Uterus (tissue), 4 donors: ENCODE data around the gene TUBB4A. TPM values are rescaled to one million over a fixed set of nuclear protein-coding genes. Genes with fewer than 3 reads are reported as not detected.
A peak's percentile ranks its signal among the peaks of the same experiment; 100 is the strongest.
"Not testable (repeated sequence)": the region's sequence is repeated elsewhere in the genome, so short reads cannot be mapped to it uniquely, and the experiment has no call there.

Source experiments
- DNase-seq, 2 donors: peaks; one replicate each; pipeline ENCODE4 v3.0.0-alpha.2; 2019 to 2020
- H3K27ac ChIP-seq, 2 donors: fragments of 200-600 bp; sonication (generic); 1 replicate in 1 of 2; 2 replicates in 1 of 2; pipeline ENCODE4 v1.5.1; 2016 to 2018
- H3K27me3 ChIP-seq, 2 donors: fragments of 200-600 bp; sonication (generic); one replicate each; pipeline ENCODE4 v1.5.1; 2018 to 2019; ENCODE audit warnings: control low read depth in 1 of 2
- H3K36me3 ChIP-seq, 2 donors: fragments of 200-600 bp; sonication (generic); one replicate each; pipeline ENCODE4 v1.5.1; 2019; ENCODE audit warnings: control low read depth in 1 of 2
- H3K4me1 ChIP-seq, 2 donors: fragments of 200-600 bp; sonication (generic); one replicate each; pipeline ENCODE4 v1.5.1; 2018 to 2019; ENCODE audit warnings: control low read depth in 1 of 2
- H3K4me3 ChIP-seq, 2 donors: fragments of 200-600 bp; sonication (generic); 1 replicate in 1 of 2; 2 replicates in 1 of 2; pipeline ENCODE4 v1.5.1; 2018 to 2019; ENCODE audit warnings: mild to moderate bottlenecking in 1 of 2
- H3K9me3 ChIP-seq, 2 donors: fragments of 200-600 bp; sonication (generic); one replicate each; pipeline ENCODE4 v1.5.1; 2019; ENCODE audit warnings: control low read depth in 1 of 2
- CTCF ChIP-seq, 4 experiments: fragments of 200-600 bp in 2 of 4; fragments of 450-650 bp in 2 of 4; sonication (generic) in 2 of 4; IDR thresholded peaks; one replicate each; pipeline ENCODE4 v1.5.1; 2016 to 2019; ENCODE audit warnings: antibody characterized with exemption in 4 of 4, mild to moderate bottlenecking in 2 of 4, moderate library complexity in 1 of 4
- POLR2A ChIP-seq, 2 donors: fragments of 450-650 bp; IDR thresholded peaks; one replicate each; pipeline ENCODE4 v1.6.1; 2016; ENCODE audit warnings: antibody characterized with exemption in 2 of 2, mild to moderate bottlenecking in 1 of 2, moderate library complexity in 1 of 2
- intact Hi-C: fragments of 100-400 bp; cut with DNase I; formaldehyde crosslinking; loops from one replicate; pipeline ENCODE4 v1.15.1; 2023; ENCODE audit warnings: low total_unique reads
- total RNA-seq, 4 donors: library from RNA; depleted of rRNA in 3 of 4; stranded (reverse); fragments of >200 nt in 3 of 4; gene quantifications; one replicate each; pipeline versions ENCODE4 v1.1.0 to v1.2.4, GENCODE V29; 2014 to 2023
- donor health status: DM: yes; HTN: yes; CAD: no.

The TUBB4A gene
- total RNA-seq: 1 to 10 TPM in 2 of 4 donors, not detected in 2; 2.3 to 4.4 TPM

GRCh38 chr19:6501740-6502648 is at the start of gene TUBB4A:
TUBB4A (minus strand) TSS chr19:6502309; CDS start chr19:6502212, 97 bp downstream.
- H3K4me3 ChIP-seq: peak within 1 kb of the TSS in 1 of 2 donors; percentile 13
- H3K36me3 ChIP-seq: no peaks in the 10 kb centered on the region
- TF ChIP-seq CTCF (IDR thresholded peaks at IDR 0.05) (no peak), POLR2A (IDR thresholded peaks at IDR 0.05) (no peak)
- no peak for DNase-seq
- no peaks in the 10 kb centered on the region for H3K9me3 ChIP-seq
- peaks cover 0 to 10% of the 10 kb centered on the region in 2 donors for H3K4me1 ChIP-seq
- intact Hi-C loops: no loop called here
- H3K27me3 ChIP-seq: peaks cover 5 to 9% of the 10 kb centered on the region in 2 donors
- H3K27ac ChIP-seq: no peak within 1 kb of the TSS

GRCh38 chr19:6551091-6551490 is 49.0 kb upstream of the TUBB4A start:
- H3K4me1 ChIP-seq: no peaks in the 10 kb centered on the region
- DNase-seq: no peak
- intact Hi-C loops: no loop called here
- no peak overlapping the region for H3K27ac ChIP-seq
- no peaks in the 10 kb centered on the region for H3K36me3 ChIP-seq
- no peaks in the 10 kb centered on the region for H3K27me3 ChIP-seq
- H3K9me3 ChIP-seq: no peaks in the 10 kb centered on the region
- no peak overlapping the region for H3K4me3 ChIP-seq
- no peak for TF ChIP-seq POLR2A (IDR thresholded peaks at IDR 0.05)
- TF ChIP-seq CTCF (IDR thresholded peaks at IDR 0.05): no peak

- H3K4me3 ChIP-seq, H3K9me3 ChIP-seq, H3K27ac ChIP-seq, intact Hi-C loops, H3K27me3 ChIP-seq, DNase-seq, H3K36me3 ChIP-seq, H3K4me1 ChIP-seq: not testable (repeated sequence)
Observed at GRCh38 chr19:6550679-6551078, 48.6 kb upstream of the TUBB4A start.

- DNase-seq: no peak
Observed at GRCh38 chr19:6543866-6544347, 41.8 kb upstream of the TUBB4A start.

More at GRCh38 chr19:6543866-6544347, 41.8 kb upstream of the TUBB4A start:
- Histone ChIP-seq H3K36me3 (no peaks in the 10 kb centered on the region), H3K4me3 (no peak overlapping the region), H3K27ac (no peak overlapping the region), H3K9me3 (no peaks in the 10 kb centered on the region), H3K4me1 (no peaks in the 10 kb centered on the region), H3K27me3 (no peaks in the 10 kb centered on the region)
- TF ChIP-seq CTCF (IDR thresholded peaks at IDR 0.05) (no peak), POLR2A (IDR thresholded peaks at IDR 0.05) (no peak)
- intact Hi-C loops: no loop called here
